HepG2 (cell line): Measurements from ENCODE around the gene UCN3. TPM values are rescaled to one million over a fixed set of nuclear protein-coding genes. Genes with fewer than 3 reads are reported as not detected.
A peak's percentile ranks its signal among the peaks of the same experiment; 100 is the strongest.

Experiments
- ATAC-seq: fragments of 200-7000 bp; cut with Tn5 transposase; 3 replicates; pipeline ENCODE4 v1.9.1; 2020; ENCODE audit warnings: mild to moderate bottlenecking, moderate library complexity
- BruUV-seq: library from RNA; stranded (reverse); fragments of 400-500 nt; replicated peaks from 2 replicates; lab custom pipeline; 2021; lab: Mats Ljungman, UMichigan
- CTCF ChIA-PET: fragments of 300-600 bp; formaldehyde crosslinking; extraction: SDS; loops from one replicate; lab custom pipeline; 2021; ENCODE audit warnings: low total read pairs, inconsistent platforms, low intra/inter-chr PET ratio; lab: Yijun Ruan, JAX
- POLR2A ChIA-PET: fragments of 350-600 bp; sonication (Branson Sonifier 250); formaldehyde crosslinking; loops from one replicate; lab custom pipeline; 2020; ENCODE audit warnings: antibody characterized with exemption, inconsistent platforms; lab: Yijun Ruan, JAX
- DNase-seq: peaks from one replicate; pipeline ENCODE4 v3.0.0-alpha.2; 2015; ENCODE audit warnings: low spot score
- FAIRE-seq: peaks from 3 replicates; lab custom pipeline; 2011; peaks lifted over from hg19 to GRCh38; lab: Jason Lieb, UNC
- H2AFZ ChIP-seq: one replicate; pipeline ENCODE4 v1.6.1; 2011; ENCODE audit warnings: low read length, inconsistent platforms
- H3K27ac ChIP-seq: fragments of 300-600 bp; 3 replicates; pipeline ENCODE4 v1.8.0; 2011; ENCODE audit warnings: mixed run types, mild to moderate bottlenecking, mixed read lengths, low read length, inconsistent platforms; ENCODE audit not compliant: insufficient read depth; ENCODE audit errors: extremely low read length
- H3K27me3 ChIP-seq, 2 experiments: fragments of 200-600 bp in 1 of 2; 2 replicates in 1 of 2; 3 replicates in 1 of 2; pipeline versions ENCODE4 v1.6.0 to v1.8.0; 2011; ENCODE audit warnings: low read length in 2 of 2, mild to moderate bottlenecking in 2 of 2, moderate library complexity in 2 of 2, inconsistent platforms in 1 of 2; ENCODE audit not compliant: insufficient read depth in 2 of 2, control insufficient read depth in 1 of 2
- H3K36me3 ChIP-seq, 2 experiments: fragments of 200-600 bp in 1 of 2; replicated peaks in 1 of 2; 2 replicates in 1 of 2; 3 replicates in 1 of 2; pipeline versions ENCODE4 v1.5.1 to v1.8.0; 2011; ENCODE audit warnings: low read length in 2 of 2, inconsistent platforms in 1 of 2; ENCODE audit not compliant: insufficient read depth in 2 of 2, control insufficient read depth in 1 of 2
- H3K4me1 ChIP-seq: 2 replicates; pipeline ENCODE4 v1.5.1; 2012; ENCODE audit warnings: low read length, inconsistent platforms; ENCODE audit not compliant: insufficient read depth
- H3K4me2 ChIP-seq: 2 replicates; pipeline ENCODE4 v1.6.0; 2011; ENCODE audit warnings: low read depth, low read length, inconsistent platforms
- H3K4me3 ChIP-seq, 3 experiments: fragments of 200-600 bp in 1 of 3; sonication (generic), shearing (Covaris generic) in 1 of 3; replicated peaks in 1 of 3; 2 replicates each; pipeline ENCODE4 v1.5.1; 2011 to 2016; ENCODE audit warnings: low read length in 3 of 3, inconsistent platforms in 2 of 3, low read depth in 2 of 3, mild to moderate bottlenecking in 2 of 3, control low read depth in 1 of 3, mixed read lengths in 1 of 3; ENCODE audit not compliant: insufficient read depth in 1 of 3
- H3K79me2 ChIP-seq: one replicate; pipeline ENCODE4 v1.6.1; 2011; ENCODE audit warnings: low read length, inconsistent platforms; ENCODE audit not compliant: insufficient read depth
- H3K9ac ChIP-seq: 2 replicates; pipeline ENCODE4 v1.6.0; 2011; ENCODE audit warnings: mild to moderate bottlenecking, low read depth, low read length, inconsistent platforms; ENCODE audit not compliant: insufficient read depth
- H3K9me3 ChIP-seq: 2 replicates; pipeline ENCODE4 v1.5.1; 2012; ENCODE audit warnings: mild to moderate bottlenecking, low read length
- H4K20me1 ChIP-seq: 2 replicates; pipeline ENCODE4 v1.6.0; 2011; ENCODE audit warnings: inconsistent platforms, mild to moderate bottlenecking, low read length, moderate library complexity; ENCODE audit not compliant: insufficient read depth
- HDAC6 ChIP-seq: fragments of 200-600 bp; sonication (generic); IDR thresholded peaks from 2 replicates; pipeline ENCODE4 v1.7.0; 2017; ENCODE audit warnings: mild to moderate bottlenecking, antibody characterized with exemption, low read length, low read depth
- KDM2A ChIP-seq: sonication (generic); formaldehyde crosslinking; IDR thresholded peaks from 2 replicates; pipeline ENCODE4 v1.4.0; 2020; ENCODE audit warnings: low read depth, missing genetic modification reagents, borderline replicate concordance
- MBNL3 ChIP-seq: fragments of 250-450 bp; sonication (Bioruptor Pico); conservative IDR thresholded peaks from 2 replicates; pipeline ENCODE4 v1.8.0; 2022; ENCODE audit warnings: mild to moderate bottlenecking, inconsistent platforms
- ZBTB1 ChIP-seq: sonication (generic); formaldehyde crosslinking; IDR thresholded peaks from 2 replicates; pipeline ENCODE4 v1.4.0; 2020; ENCODE audit warnings: missing genetic modification reagents, borderline replicate concordance
- ZNF280D ChIP-seq: sonication (generic); formaldehyde crosslinking; IDR thresholded peaks from 2 replicates; pipeline ENCODE4 v1.5.1; 2020; ENCODE audit warnings: mild to moderate bottlenecking, missing genetic modification reagents
- ZNF317 ChIP-seq: sonication (generic); formaldehyde crosslinking; IDR thresholded peaks from 2 replicates; pipeline ENCODE4 v1.5.0; 2020; ENCODE audit warnings: mild to moderate bottlenecking, missing genetic modification reagents
- ZNF629 ChIP-seq: sonication (generic); formaldehyde crosslinking; conservative IDR thresholded peaks from 2 replicates; pipeline ENCODE4 v1.5.0; 2020; ENCODE audit warnings: missing genetic modification reagents
- ZZZ3 ChIP-seq: sonication (generic); formaldehyde crosslinking; IDR thresholded peaks from 2 replicates; pipeline ENCODE4 v1.4.0; 2020; ENCODE audit warnings: missing genetic modification reagents, mild to moderate bottlenecking, borderline replicate concordance
- WGBS: methylation state at CpG from one replicate; pipeline ENCODE4 v1.1.6; 2017; ENCODE audit warnings: low lambda C conversion rate; 5-methylcytosine and 5-hydroxymethylcytosine counted together
- in situ Hi-C: cut with HindIII; loops from 2 replicates; pipeline ENCODE4 v1.10.0; 2017; ENCODE audit warnings: low pct_unique_long_range_greater_than_20kb; ENCODE audit not compliant: extremely low pct_ligation_motif_present
- intact Hi-C: fragments of 100-400 bp; cut with micrococcal nuclease; formaldehyde crosslinking; loops from one replicate; pipeline ENCODE4 v1.10.0; 2022; ENCODE audit not compliant: unreplicated experiment
- polyA plus RNA-seq, 8 experiments: library from polyadenylated mRNA; depleted of rRNA in 3 of 8; stranded (reverse) in 7 of 8; unstranded in 1 of 8; fragments of >200 nt; fragmentation: Illumina TruSeq in 4 of 8; extraction: Trizol in 4 of 8; gene quantifications; 2 replicates each; pipeline versions ENCODE4 v1.2.1 to v1.2.3, GENCODE V29; 2011 to 2016; ENCODE audit warnings: low read depth in 4 of 8, missing spikeins in 1 of 8, mixed read lengths in 1 of 8; ENCODE audit not compliant: insufficient read depth in 1 of 8
- total RNA-seq, 5 experiments: library from RNA; depleted of rRNA; stranded (reverse); fragments of >200 nt; fragmentation: Illumina TruSeq; extraction: Trizol; gene quantifications; 2 replicates each; pipeline ENCODE4 v1.2.3, GENCODE V29; 2016; ENCODE audit warnings: low read depth in 1 of 5

The UCN3 gene
- total and polyA plus RNA-seq, 2 of the 13 experiments (the other 11 are each of a cell fraction or from before 2014, with no cell fraction given): not detected

- no peak for ATAC-seq
- Histone ChIP-seq H3K9ac (no peak overlapping the region), H3K4me2 (no peak overlapping the region), H3K27me3 (peaks cover 2 to 7% of the 10 kb centered on the region in 2 experiments; a peak in 2 of 5 replicates), H3K79me2 (no peaks in the 10 kb centered on the region), H2AFZ (no peak overlapping the region), H3K27ac (no peak overlapping the region), H3K36me3 (no peaks in the 10 kb centered on the region), H4K20me1 (no peaks in the 10 kb centered on the region), H3K4me3 (no peak overlapping the region), H3K9me3 (peaks cover 35% of the 10 kb centered on the region), H3K4me1 (peaks cover 8% of the 10 kb centered on the region; the same call in 1 of the 2 replicates)
- intact Hi-C loops: no loop called here
- FAIRE-seq: no peak
- no peak for DNase-seq
- in situ Hi-C loops: loop anchor here (25.0 kb wide), 1 partner anchor 553 kb away; the partner anchor contains the start of gene AKR1E2
- 86% methylated on average over 1 of the region's 1 CpG for WGBS
- TF ChIP-seq HDAC6 (no peak), ZBTB1 (CRISPR knock-in tag) (no peak), ZNF629 (CRISPR knock-in tag) (no peak), ZZZ3 (no peak), ZNF317 (CRISPR knock-in tag) (peak; percentile 100), ZNF280D (CRISPR knock-in tag) (0 out of 2 replicates have a peak, but pooled peaks have one; percentile 44), MBNL3 (CRISPR knock-in tag) (no peak), KDM2A (CRISPR knock-in tag) (no peak)
- ChIA-PET POLR2A (no interaction called here), CTCF (no interaction called here)
- no TSS peak for BruUV-seq
Measured at GRCh38 chr10:5390607-5391205, 25.9 kb downstream of the UCN3 start.
